ENCODE data around the gene STAB1.

Gene STAB1

GRCh38 chr3:52504977-52505376 is 9.8 kb downstream of the STAB1 start:
- ChIA-PET CTCF (no interaction called here), POLR2A (ENCODE audit: low non-redundant PET) (no interaction called here)
- H3K27ac ChIP-seq: no peak overlapping the region
- DNase-seq (ENCODE audit: low spot score): no peak
- TF ChIP-seq CTCF (conservative IDR thresholded peaks at IDR 0.05; ENCODE audit: low read depth): no peak

- no peak for DNase-seq (ENCODE audit: low spot score)
- peak overlapping the region; percentile 51 for H3K27ac ChIP-seq
- CTCF ChIA-PET: no interaction called here
- TF ChIP-seq CTCF (conservative IDR thresholded peaks at IDR 0.05; ENCODE audit: low read depth): no peak
- POLR2A ChIA-PET (ENCODE audit: low non-redundant PET): no interaction called here
Observed at GRCh38 chr3:52506266-52506966, 11.3 kb downstream of the STAB1 start.

- CTCF ChIA-PET: no interaction called here
- peak; percentile 69 for DNase-seq (ENCODE audit: low spot score)
- POLR2A ChIA-PET (ENCODE audit: low non-redundant PET): no interaction called here
- TF ChIP-seq CTCF (conservative IDR thresholded peaks at IDR 0.05; ENCODE audit: low read depth): no peak
- H3K27ac ChIP-seq: peak overlapping the region; percentile 51
Observed at GRCh38 chr3:52507359-52507758, 12.2 kb downstream of the STAB1 start.

GRCh38 chr3:52509753-52510328 is 14.7 kb downstream of the STAB1 start:
- no peak for DNase-seq (ENCODE audit: low spot score)
- no peak overlapping the region for H3K27ac ChIP-seq
- ChIA-PET CTCF (no interaction called here), POLR2A (ENCODE audit: low non-redundant PET) (no interaction called here)
- TF ChIP-seq CTCF (conservative IDR thresholded peaks at IDR 0.05; ENCODE audit: low read depth): no peak

GRCh38 chr3:52511509-52511908 is 16.4 kb downstream of the STAB1 start:
- CTCF ChIA-PET: no interaction called here
- H3K27ac ChIP-seq: no peak overlapping the region
- no peak for TF ChIP-seq CTCF (conservative IDR thresholded peaks at IDR 0.05; ENCODE audit: low read depth)
- no peak for DNase-seq (ENCODE audit: low spot score)
- POLR2A ChIA-PET (ENCODE audit: low non-redundant PET): no interaction called here

GRCh38 chr3:52512105-52512504 is 17.0 kb downstream of the STAB1 start:
- ChIA-PET POLR2A (ENCODE audit: low non-redundant PET) (no interaction called here), CTCF (no interaction called here)
- no peak overlapping the region for H3K27ac ChIP-seq
- no peak for TF ChIP-seq CTCF (conservative IDR thresholded peaks at IDR 0.05; ENCODE audit: low read depth)
- no peak for DNase-seq (ENCODE audit: low spot score)
